GM21423 (cell line): Measurements from ENCODE around the gene ZCCHC3.
A peak's percentile ranks its signal among the peaks of the same experiment; 100 is the strongest.
"Not testable (repeated sequence)": the region's sequence is repeated elsewhere in the genome, so short reads cannot be mapped to it uniquely, and the experiment has no call there.

ENCODE experiments used
- ATAC-seq: cut with Tn5 transposase; IDR thresholded peaks from one replicate; pipeline ENCODE4 v1.9.1; 2021; ENCODE audit warnings: mild to moderate bottlenecking, moderate library complexity; ENCODE audit not compliant: unreplicated experiment

ZCCHC3 gene

DNA sequence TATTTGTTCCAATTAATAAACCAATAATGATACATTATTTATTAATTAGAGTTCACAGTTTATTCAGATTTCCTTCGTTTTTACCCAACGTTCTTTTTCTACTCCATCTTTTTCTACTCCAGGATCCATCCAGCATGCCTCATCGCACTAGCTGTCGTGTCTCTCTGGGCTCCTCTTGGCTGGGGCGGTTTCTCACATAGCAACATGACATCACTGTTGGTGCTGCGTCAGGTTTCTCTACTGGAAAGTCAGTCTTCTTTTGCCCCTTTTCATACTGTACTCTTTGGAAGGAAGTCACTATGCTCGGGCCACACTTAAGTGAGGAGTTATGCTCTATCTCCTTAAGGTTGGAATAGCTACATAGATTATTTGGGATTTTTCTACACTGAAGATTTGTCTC, 14.2 kb downstream of the ZCCHC3 start:
- no peak for ATAC-seq

DNA sequence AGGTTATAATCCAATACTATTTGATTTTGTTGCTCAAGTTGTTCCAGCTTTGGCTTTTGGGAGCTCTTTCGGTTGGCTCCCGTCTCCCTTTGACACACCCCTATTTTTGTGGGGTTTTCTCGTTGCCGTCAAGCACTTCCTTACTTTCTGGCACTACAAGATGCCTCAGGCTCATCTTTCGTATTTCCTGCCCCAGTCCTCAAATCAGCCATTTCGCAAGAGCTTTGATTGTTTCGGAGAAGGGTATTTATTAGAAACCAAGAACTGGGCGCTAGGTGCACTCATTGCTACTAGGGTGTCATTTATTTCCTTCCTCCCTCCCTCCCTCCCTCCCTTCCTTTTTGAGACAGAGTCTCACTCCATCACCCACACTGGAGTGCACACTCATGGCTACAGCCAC, 14.7 kb downstream of the ZCCHC3 start:
- ATAC-seq = no peak

DNA sequence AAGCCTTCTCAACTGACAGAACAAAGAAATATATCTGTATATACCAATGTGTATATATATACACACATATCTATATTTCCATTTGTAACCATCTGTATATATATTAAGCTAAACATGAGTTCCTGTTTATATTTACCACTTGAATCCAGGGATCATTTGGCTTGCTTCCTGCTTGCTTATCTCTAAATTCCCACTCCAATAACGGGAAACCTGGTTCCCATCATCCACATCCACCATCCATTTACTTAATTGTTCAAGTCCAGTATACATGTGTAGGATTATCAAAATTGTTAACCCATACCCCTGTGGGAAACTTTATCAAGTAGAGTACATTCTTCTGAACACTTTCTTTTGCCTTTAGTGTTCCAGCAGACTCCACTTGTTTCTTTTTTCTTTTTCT, 15.5 kb downstream of the ZCCHC3 start:
- no peak for ATAC-seq

DNA sequence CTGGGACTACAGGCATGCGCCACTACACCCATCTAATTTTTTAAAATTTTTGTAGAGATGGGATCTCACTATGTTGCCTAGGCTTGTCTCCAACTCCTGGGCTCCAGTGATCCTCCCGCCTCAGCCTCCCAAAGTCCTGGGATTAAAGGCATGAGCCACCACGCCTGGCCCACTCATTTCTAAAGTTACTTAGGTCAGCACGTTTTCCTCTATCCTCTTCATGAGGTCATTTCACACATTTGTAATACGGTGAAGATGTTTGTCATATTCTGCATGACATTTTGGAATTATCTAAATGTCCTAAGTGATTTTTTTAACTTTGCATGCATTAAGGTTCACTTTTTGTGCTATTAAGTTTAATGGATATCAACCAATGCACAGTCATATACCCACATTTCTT, 16.0 kb downstream of the ZCCHC3 start:
- no peak for ATAC-seq

DNA sequence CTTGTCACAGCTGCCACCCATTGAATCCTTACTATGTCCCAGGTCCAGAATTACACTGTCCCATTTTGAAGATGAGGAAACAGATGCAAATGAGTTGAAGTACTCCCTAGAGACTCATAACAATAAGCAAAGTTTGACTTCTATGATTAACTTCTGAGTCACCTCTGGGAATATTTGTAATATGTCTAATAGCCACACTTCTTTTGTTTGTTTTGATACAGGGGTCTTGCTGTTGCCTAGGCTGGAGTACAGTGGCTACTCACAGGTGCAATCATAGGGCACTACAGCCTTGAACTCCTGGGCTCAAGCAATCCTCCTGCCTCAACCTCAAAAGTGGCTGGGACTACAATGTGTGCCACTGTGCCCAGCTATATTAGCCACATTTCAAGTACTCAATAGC, 16.6 kb downstream of the ZCCHC3 start:
- no peak for ATAC-seq

DNA sequence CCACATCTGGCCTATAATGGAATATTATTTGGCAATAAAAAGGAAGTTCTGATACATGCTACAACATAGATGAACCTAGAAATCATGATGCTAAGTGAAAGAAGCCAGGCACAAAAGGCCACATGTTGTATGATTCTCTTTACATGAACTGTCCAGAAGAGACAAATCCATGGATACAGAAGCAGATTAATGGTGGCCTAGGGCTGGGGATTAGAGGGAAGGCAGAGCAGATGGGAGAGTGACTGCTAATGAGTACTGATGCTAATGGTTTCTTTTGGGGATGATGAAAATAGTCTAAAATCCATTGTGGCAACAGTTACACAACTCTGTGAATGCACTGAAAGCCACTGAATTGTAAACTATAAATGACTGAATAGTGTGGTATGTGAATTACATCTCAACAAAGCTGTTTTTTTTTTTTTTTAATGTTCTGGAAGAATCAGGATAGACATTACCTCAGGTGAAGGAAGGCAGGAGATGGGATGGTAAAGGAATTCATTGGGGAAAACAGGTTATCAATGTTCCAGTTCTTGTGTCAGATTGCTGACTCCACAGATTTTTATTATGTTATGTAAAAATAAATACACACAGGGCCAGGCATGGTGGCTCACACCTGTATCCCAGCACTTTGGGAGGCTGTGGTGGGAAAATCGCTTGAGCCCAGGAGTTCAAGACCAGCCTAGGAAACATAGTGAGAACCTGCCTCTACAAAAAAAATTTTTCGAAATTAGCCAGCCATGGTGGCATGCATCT, 19.1 kb downstream of the ZCCHC3 start:
- no peak for ATAC-seq

DNA sequence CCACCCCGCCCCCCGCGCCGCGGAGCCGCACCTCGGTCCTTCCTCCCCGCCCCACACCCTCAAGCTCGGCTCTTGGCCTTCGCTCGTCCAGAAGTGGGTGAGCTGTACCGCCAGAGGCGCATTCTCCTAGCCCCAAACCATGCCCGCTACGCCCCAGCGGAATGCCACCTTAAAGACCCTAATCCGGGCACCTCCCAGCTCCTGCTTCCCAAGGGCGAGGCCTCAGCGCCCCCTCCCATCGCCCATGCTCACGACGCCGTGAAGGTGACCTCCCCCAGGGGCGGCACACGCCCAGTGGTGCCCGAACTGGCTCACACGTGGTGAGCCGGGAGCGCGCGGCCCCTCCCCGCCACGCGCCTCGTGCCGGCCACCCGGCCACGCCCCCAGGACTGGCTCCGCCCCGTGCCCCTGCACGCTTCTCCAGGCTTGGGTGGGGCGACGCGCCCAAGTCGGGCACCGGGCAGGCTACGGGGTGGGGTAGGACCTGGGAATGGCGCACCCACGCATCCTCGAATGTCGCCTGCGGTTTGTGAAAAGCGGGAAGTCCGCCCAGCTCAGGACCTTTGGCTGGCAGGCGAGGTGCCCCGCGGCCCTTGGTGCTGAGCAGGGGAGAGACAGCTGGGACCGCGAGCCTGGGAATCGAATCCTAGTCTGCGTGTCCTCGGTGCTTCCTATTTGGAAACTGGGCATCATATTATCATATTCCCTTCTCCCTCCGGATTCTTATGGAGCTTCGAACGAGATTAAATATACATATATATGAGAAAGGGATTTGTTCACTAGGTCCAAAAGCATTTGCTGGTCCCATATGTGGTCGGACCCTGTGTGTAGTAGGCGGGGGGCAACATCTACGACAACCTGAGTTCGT, 27.0 kb downstream of the ZCCHC3 start:
- peak; percentile 51 for ATAC-seq

DNA sequence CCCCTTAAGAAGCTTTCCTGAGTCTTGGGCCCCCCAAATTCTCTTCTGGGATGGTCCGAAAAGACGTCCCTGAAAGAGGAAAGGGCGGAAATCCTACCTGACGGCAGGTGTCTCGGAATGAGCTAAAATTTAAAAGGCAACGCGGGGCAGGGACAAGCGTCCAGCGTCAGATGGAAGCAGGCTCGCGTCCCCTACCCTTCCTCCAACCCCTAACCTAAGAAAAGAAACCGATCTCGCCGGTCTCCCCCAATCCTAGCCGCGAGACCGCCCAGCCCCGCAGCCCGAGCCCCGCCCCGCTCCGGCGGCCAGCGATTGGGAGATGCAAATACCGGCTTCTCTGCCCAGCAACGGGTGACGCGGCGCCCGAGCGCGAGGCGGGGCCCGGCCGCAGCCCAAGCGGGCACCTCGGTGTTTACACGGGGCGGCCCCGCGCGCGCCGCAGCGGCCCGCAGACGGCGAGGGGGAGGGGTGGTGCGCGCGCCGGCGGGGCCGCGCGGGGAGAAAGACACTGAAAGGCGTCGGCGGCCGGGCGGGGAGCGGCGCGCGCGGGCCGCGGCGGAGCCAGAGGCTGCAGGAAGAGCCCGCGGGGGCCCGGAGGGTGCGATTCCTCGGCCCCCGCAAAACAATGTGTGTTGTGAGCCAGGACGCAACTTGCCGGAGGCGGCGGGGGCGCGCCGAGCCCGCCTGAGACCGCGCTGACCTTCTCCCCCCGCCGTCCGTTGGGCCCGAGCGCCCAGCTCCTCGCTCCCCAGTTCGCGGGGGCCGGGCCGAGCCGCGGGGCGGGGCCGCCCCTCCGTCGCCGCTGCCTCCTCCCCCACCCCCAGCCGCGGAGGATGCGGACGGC, 27.9 kb downstream of the ZCCHC3 start, which contains the start of gene SOX12:
SOX12 (plus strand) TSS at position 508 of the 844 bp plus-strand sequence. CDS start 373 bp downstream, outside the sequence.
- peak; percentile 69 for ATAC-seq

DNA sequence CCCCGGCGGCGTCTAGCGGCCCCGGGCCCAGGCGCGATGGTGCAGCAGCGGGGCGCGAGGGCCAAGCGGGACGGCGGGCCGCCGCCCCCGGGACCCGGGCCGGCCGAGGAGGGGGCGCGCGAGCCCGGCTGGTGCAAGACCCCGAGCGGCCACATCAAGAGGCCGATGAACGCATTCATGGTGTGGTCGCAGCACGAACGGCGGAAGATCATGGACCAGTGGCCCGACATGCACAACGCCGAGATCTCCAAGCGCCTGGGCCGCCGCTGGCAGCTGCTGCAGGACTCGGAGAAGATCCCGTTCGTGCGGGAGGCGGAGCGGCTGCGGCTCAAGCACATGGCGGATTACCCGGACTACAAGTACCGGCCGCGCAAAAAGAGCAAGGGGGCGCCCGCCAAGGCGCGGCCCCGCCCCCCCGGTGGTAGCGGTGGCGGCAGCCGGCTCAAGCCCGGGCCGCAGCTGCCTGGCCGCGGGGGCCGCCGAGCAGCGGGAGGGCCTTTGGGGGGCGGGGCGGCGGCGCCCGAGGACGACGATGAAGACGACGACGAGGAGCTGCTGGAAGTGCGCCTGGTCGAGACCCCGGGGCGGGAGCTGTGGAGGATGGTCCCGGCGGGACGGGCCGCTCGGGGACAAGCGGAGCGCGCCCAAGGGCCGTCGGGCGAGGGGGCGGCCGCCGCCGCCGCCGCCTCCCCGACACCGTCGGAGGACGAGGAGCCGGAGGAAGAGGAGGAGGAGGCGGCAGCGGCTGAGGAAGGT, 28.7 kb downstream of the ZCCHC3 start:
- no peak for ATAC-seq

DNA sequence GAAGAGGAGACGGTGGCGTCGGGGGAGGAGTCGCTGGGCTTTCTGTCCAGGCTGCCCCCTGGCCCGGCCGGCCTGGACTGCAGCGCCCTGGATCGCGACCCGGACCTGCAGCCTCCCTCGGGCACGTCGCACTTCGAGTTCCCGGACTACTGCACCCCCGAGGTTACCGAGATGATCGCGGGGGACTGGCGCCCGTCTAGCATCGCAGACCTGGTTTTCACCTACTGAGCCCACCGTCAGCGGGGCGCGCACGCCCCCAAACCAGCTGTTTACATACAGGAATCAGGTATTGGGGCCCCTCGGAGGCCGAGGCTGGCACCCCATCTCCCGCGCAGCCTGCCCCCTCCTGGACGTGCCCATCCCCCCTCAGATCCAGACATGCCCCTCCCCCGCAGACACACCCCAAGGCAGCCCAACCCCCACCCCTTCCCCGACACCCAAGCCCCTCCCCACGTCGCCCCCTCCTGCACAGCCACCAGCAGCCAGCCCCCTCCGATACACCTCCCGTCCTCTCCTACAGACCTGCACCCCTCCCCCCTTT, 29.3 kb downstream of the ZCCHC3 start:
- no peak for ATAC-seq

DNA sequence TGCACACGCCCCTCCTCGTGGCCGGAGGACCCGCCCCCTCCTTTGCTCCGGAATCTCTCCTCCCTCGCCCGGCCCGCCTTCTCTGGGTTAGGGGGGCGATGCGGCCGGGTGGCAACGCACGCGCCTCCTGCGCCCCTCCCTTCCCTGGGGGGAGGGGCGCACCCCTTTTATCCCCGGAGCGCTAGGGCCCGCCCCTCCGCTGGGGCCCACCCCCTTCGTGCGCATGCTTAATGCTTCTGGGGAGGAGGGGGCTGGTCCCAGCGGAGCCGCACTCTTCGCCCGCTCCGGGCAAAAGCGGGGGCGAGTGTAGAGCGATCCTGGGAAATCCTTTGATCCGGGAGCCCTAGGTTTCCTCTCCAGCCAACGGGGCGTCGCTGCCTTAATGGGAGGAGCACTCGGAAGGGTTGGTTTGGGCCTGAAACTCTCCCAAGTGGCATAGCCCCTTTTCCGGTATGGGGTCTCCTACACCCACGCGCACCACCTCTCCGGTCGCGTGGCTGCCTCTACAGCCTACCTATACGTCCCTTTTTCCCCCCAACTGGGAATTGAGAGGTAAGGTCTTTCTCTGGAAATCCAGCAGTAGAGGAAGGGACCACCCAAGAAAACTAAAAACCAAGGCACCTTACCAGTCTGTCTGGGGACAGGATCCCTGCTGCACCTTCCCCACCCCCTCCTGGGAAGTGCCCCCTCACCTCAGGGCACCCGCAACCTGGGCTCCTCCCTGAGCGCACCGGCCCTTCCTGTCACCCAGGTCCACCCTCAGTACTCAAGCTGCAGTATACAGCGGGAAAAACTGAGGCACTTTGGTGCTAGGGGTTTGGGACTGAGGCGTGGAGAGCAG, 30.0 kb downstream of the ZCCHC3 start:
- no peak for ATAC-seq

DNA sequence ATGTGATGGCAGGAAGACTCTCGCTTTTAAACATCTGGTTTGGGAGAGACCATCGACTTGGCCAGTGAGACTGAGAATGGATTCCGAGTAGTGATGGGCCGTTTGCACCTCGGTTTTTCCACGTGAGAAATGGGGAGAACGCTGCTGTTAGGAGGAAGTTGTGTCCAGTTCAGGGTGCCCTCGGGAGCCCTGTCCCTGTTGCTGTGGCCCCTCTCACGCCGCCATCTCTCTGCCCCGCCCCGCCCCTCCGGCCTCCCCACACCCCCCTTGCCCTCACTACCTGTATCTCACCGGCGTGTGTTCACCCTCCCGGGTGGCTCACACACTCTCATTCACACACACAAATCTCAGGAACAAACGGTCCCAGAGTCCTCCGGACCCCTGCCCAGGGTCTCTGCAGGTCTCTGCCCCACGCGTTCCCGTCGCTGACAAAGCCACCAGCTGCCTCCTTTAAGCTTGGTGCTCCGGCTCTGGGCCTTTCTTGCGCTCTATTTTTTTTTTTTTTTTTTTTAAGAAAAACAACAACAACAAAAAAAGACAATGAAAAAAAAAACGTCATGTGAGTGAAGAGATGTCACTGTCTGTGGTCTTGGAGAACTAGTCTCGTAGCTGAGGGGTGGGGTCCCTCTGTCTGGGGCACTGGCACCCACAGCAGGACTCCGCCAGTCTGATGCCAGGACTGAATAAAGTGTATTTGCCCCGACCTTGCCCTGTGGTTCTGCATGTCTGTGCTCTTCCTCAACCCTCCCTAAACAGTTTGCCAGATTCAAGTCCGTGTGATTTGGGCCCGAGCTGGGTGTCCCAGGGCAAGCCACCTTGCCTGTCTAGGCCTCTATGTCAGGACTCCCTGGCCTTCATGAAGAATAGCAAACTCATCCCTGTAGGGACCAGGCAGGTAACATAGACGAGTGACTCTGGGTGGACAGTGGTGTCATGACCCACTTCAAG, 30.9 kb downstream of the ZCCHC3 start:
- no peak for ATAC-seq

DNA sequence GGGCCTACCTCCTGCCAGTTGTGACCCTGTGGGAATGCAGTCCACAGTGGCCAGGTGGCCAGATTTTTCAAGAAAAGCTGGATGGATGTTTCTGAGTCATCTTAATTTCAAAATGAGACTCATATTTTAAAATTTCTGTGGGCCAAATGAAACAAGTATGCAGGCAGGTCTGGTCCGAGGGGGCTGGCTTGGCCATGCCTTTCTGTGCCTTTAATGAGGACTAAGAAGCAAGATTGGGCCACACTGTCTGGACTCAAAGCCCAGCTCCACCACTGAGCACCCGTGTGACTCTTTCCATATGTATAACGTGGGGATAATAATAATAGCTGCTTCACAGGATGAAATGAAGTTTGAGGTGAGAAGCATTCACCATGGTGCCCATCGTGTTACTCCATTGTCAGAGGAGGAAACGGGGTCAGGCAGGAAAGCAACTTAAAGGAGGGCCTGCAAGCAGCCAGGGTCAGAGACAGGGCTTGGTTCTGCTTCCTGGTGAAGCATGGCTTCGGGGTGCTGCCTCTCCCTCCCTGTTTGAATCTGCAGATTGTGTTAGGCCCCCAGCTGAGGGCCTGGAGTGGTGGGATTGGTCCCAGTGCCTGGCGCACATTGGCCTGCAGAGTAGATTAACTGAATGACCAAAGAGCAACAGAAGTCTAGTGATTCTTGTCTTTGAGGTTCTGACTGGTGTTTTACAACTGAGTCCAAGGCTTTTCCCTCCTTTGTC, 31.8 kb downstream of the ZCCHC3 start:
- no peak for ATAC-seq

DNA sequence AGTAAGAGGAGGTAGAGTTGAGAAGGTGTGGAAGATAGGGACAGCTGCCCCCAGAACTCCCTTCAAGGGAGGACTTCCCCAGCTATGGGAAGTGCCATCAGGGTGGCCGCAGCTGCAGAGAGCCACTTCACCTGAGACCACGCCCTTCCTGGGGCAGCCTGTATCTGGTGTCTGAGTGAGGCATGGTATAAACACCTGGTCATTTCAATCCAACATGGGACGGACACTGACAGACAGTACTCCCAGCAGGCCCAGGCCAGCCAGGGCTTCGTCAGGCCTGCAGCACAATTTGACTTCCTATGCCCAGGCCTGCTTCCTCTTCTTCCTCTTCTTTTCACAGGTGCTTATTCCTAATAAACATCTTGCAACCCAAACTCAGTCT, 32.5 kb downstream of the ZCCHC3 start:
- ATAC-seq = no peak

DNA sequence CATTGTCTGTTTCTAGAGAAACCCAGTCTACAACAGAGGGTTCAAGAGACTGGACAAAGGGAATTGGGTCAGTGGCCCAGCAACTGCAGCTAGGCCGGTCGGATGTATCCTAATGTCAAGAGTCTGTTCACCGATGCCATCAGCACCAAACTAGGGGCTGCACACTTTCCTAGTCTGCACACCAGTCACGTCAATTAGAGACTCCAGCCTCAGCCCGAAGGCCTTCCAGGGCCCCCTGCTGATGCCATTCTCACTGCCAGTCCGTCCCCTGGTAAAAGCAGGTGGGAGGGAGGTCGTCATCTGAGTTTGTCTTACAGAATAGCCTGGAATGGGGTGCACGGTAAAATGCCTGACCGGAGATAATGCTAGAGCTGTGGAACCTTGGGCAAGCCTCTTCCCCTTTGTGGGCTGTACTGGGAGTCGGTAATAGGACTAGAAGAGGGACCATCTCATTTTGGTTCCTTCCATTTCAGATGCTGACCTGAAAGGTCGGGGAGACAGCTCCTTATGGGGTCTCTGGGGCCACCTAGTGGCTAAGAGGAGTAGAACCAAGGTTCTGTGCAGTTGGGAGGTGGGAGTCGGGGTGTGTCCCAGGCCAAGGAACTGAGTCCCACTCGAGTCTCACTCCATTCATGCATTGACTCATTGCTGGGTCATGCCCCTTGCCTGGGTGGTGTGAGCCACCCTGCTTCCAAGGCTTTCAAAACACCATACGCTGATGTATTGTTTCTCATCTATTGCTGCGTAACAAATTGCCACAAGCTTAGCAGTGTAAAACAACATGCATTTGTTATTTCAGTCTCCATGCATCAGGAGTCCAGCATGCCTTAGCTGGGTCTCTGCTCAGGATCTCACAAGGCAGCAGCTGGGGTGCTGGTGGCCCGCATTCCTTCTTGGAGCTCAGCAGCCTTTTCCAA, 33.1 kb downstream of the ZCCHC3 start:
- ATAC-seq = no peak

DNA sequence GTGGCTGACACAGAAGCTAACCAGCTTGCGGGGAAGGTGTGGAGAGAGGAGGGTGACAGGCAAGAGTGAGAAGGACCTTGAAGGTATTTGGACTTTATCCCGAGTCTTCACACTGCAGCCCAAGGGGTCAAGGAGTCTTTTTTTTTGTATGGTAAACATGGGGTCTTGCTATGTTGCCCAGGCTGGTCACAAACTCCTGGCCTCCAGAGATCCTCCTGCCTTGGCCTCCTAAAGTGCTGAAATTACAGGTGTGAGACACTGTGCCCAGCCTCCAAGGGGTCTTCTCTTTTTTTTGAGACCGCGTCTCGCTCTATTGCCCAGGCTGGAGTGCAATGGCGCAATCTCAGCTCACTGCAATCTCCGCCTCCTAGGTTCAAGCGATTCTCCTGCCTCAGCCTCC, 37.2 kb downstream of the ZCCHC3 start:
- ATAC-seq = no peak

DNA sequence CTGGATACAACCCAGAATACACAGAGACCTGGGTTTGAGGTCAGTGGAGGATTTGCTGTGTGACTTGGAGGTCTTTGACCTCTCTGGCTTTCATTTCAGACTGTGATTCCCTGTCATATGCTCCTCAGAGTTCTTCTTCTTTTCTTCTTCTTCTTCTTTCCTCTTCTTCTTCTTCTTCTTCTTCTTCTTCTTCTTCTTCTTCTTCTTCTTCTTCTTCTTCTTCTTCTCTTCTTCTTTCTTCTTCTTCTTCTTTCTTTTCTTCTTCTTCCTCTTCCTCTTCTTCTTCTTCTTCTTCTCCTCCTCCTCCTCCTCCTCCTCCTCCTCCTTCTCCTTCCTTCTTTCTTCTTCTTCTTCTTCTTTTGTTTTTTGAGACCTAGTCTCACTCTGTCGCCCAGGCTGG, 38.7 kb downstream of the ZCCHC3 start:
- not testable (repeated sequence) for ATAC-seq
